Suprapubic skin (tissue), 4 donors: Measurements from ENCODE around the gene PTPRN2. TPM values are rescaled to one million over a fixed set of nuclear protein-coding genes. Genes with fewer than 3 reads are reported as not detected.

Experiments used
- DNase-seq, 2 donors: peaks; one replicate each; pipeline ENCODE4 v3.0.0-alpha.2; 2019; ENCODE audit warnings: low spot score in 2 of 2
- H3K27ac ChIP-seq: fragments of 200-600 bp; sonication (generic); one replicate; pipeline ENCODE4 v1.5.1; 2019
- H3K27me3 ChIP-seq: fragments of 200-600 bp; sonication (generic); one replicate; pipeline ENCODE4 v1.5.1; 2019
- H3K36me3 ChIP-seq: fragments of 200-600 bp; sonication (generic); one replicate; pipeline ENCODE4 v1.5.1; 2019
- H3K4me1 ChIP-seq: fragments of 200-600 bp; sonication (generic); one replicate; pipeline ENCODE4 v1.5.1; 2019
- H3K4me3 ChIP-seq: fragments of 200-600 bp; sonication (generic); one replicate; pipeline ENCODE4 v1.5.1; 2019; ENCODE audit warnings: mild to moderate bottlenecking
- H3K9me3 ChIP-seq: fragments of 200-600 bp; sonication (generic); one replicate; pipeline ENCODE4 v1.5.1; 2019
- CTCF ChIP-seq, 2 donors: fragments of 200-600 bp in 1 of 2; fragments of 450-650 bp in 1 of 2; sonication (generic) in 1 of 2; IDR thresholded peaks; one replicate each; pipeline ENCODE4 v1.5.1; 2016 to 2019; ENCODE audit warnings: antibody characterized with exemption in 2 of 2, mild to moderate bottlenecking in 1 of 2, moderate library complexity in 1 of 2
- EP300 ChIP-seq: sonication (generic); formaldehyde crosslinking; IDR thresholded peaks from one replicate; pipeline ENCODE4 v1.6.1; 2017; ENCODE audit warnings: antibody characterized with exemption
- POLR2A ChIP-seq, 2 donors: fragments of 450-650 bp; IDR thresholded peaks; one replicate each; pipeline ENCODE4 v1.6.1; 2017; ENCODE audit warnings: antibody characterized with exemption in 2 of 2, mild to moderate bottlenecking in 2 of 2, moderate library complexity in 2 of 2
- POLR2AphosphoS5 ChIP-seq, 3 donors: sonication (generic); formaldehyde crosslinking; IDR thresholded peaks; one replicate each; pipeline ENCODE4 v1.6.1; 2017; ENCODE audit warnings: antibody characterized with exemption in 3 of 3
- WGBS: methylation state at CpG from one replicate; pipeline ENCODE4 v1.1.5; 2018; 5-methylcytosine and 5-hydroxymethylcytosine counted together
- total RNA-seq, 4 donors: library from RNA; depleted of rRNA; stranded (reverse); fragments of >200 nt; gene quantifications; one replicate each; pipeline ENCODE4 v1.1.0, GENCODE V29; 2016

Gene PTPRN2
- total RNA-seq, 4 donors from 2014 or later = 0.23 to 1.8 (median 1.3) TPM

GRCh38 chr7:158238616-158239289, 348.9 kb downstream of the PTPRN2 start:
- WGBS = 82% methylated on average over 13 of the region's 21 CpGs
- no peaks in the 10 kb centered on the region for H3K36me3 ChIP-seq
- no peaks in the 10 kb centered on the region for H3K9me3 ChIP-seq
- TF ChIP-seq EP300 (no peak), POLR2A (IDR thresholded peaks at IDR 0.05) (no peak), CTCF (IDR thresholded peaks at IDR 0.05) (no peak), POLR2AphosphoS5 (IDR thresholded peaks at IDR 0.05) (no peak)
- no peaks in the 10 kb centered on the region for H3K4me1 ChIP-seq
- H3K27ac ChIP-seq = no peak overlapping the region
- DNase-seq = no peak
- H3K4me3 ChIP-seq = no peak overlapping the region
- peaks cover 4% of the 10 kb centered on the region for H3K27me3 ChIP-seq

GRCh38 chr7:158237672-158238335, 349.8 kb downstream of the PTPRN2 start:
- 85% methylated on average over 27 of the region's 29 CpGs for WGBS
- H3K4me3 ChIP-seq = no peak overlapping the region
- H3K27me3 ChIP-seq = peaks cover 4% of the 10 kb centered on the region
- H3K36me3 ChIP-seq = no peaks in the 10 kb centered on the region
- no peaks in the 10 kb centered on the region for H3K4me1 ChIP-seq
- no peaks in the 10 kb centered on the region for H3K9me3 ChIP-seq
- H3K27ac ChIP-seq = no peak overlapping the region
- TF ChIP-seq EP300 = no peak
- no peak for TF ChIP-seq POLR2A (IDR thresholded peaks at IDR 0.05)
- TF ChIP-seq POLR2AphosphoS5 (IDR thresholded peaks at IDR 0.05) = no peak
- no peak for TF ChIP-seq CTCF (IDR thresholded peaks at IDR 0.05)
- no peak for DNase-seq

- H3K36me3 ChIP-seq = no peaks in the 10 kb centered on the region
- no peaks in the 10 kb centered on the region for H3K4me1 ChIP-seq
- H3K9me3 ChIP-seq = no peaks in the 10 kb centered on the region
- no peak for DNase-seq
- H3K4me3 ChIP-seq = no peak overlapping the region
- TF ChIP-seq POLR2A (IDR thresholded peaks at IDR 0.05) (no peak), EP300 (no peak), CTCF (IDR thresholded peaks at IDR 0.05) (no peak)
- H3K27ac ChIP-seq = no peak overlapping the region
- WGBS = 83% methylated on average over 7 of the region's 11 CpGs
- H3K27me3 ChIP-seq = peaks cover 4% of the 10 kb centered on the region
Observed at GRCh38 chr7:158236400-158236799, 351.2 kb downstream of the PTPRN2 start.

- no peak for DNase-seq
- no peak for TF ChIP-seq POLR2AphosphoS5 (IDR thresholded peaks at IDR 0.05)
- TF ChIP-seq CTCF (IDR thresholded peaks at IDR 0.05) = no peak
- no peak for TF ChIP-seq POLR2A (IDR thresholded peaks at IDR 0.05)
- no peak for TF ChIP-seq EP300
- no peaks in the 10 kb centered on the region for H3K36me3 ChIP-seq
- H3K9me3 ChIP-seq = peaks cover 2% of the 10 kb centered on the region
- no peaks in the 10 kb centered on the region for H3K4me1 ChIP-seq
- no peak overlapping the region for H3K4me3 ChIP-seq
- H3K27me3 ChIP-seq = peaks cover 4% of the 10 kb centered on the region
- no peak overlapping the region for H3K27ac ChIP-seq
- WGBS = 88% methylated on average over 15 of the region's 16 CpGs
Observed at GRCh38 chr7:158235862-158236261, 351.8 kb downstream of the PTPRN2 start.

- H3K36me3 ChIP-seq = no peaks in the 10 kb centered on the region
- peaks cover 13% of the 10 kb centered on the region for H3K9me3 ChIP-seq
- no peaks in the 10 kb centered on the region for H3K27me3 ChIP-seq
- no peaks in the 10 kb centered on the region for H3K4me1 ChIP-seq
- DNase-seq = no peak
- TF ChIP-seq EP300 = no peak
- no peak for TF ChIP-seq POLR2A (IDR thresholded peaks at IDR 0.05)
- TF ChIP-seq CTCF (IDR thresholded peaks at IDR 0.05) = no peak
- TF ChIP-seq POLR2AphosphoS5 (IDR thresholded peaks at IDR 0.05) = no peak
- H3K27ac ChIP-seq = no peak overlapping the region
- WGBS = 100% methylated on average over 1 of the region's 1 CpG
- H3K4me3 ChIP-seq = no peak overlapping the region
Observed at GRCh38 chr7:158229945-158230344, 357.7 kb downstream of the PTPRN2 start.
